NCI-H1048 (cell line): ENCODE results near the gene ATP5MC3.
"Not testable (repeated sequence)": the region's sequence is repeated elsewhere in the genome, so short reads cannot be mapped to it uniquely, and the experiment has no call there.

Experiments
- DNase-seq: peaks from one replicate; lab custom pipeline; 2025; lab: John Stamatoyannopoulos, UW

ATP5MC3 gene

GRCh38 chr2:175181104-175181876 is at the start of gene ATP5MC3:
ATP5MC3 (minus strand) TSS chr2:175181710; CDS start chr2:175181393, 317 bp downstream.
- DNase-seq: peak; percentile 89

DNA sequence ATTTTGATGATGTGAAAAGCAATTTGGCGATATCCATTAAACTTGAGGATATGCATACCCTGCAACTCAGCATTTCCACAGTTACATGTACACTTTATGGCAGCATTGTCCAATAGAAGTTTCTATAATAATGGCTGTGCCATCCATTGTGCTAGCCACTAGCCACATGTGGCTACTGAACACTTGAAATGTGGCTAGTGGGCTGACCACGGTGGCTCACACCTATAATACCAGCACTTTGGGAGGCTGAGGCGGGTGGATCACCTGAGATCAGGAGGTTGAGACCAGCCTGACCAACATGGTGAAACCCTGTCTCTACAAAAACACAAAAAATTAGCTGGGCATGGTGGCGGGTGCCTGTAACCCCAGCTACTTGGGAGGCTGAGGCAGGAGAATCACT is 47.1 kb upstream of the ATP5MC3 start:
- not testable (repeated sequence) for DNase-seq

GRCh38 chr2:175228179-175228578 is 46.7 kb upstream of the ATP5MC3 start:
- DNase-seq: no peak

GRCh38 chr2:175227393-175227792 is 45.9 kb upstream of the ATP5MC3 start:
- DNase-seq: no peak

DNA sequence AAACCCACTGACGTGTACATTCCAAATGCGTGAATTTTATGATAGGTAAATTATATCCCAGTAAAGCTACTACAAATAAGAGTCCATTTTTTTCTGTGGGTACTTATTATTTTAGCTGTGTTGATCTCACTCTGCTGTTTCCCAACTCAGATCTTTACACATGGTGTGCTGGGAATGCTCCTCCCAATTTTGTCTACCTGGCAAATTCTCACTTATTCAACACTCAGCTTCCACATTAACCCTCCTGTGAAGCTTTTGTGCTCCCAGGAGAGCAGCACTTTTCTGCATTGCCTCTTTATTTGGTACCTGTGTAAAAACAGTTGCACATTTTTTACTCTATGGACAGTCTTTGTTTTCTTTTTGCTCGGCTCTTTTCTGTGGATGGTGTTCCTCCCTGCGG is 38.6 kb upstream of the ATP5MC3 start:
- no peak for DNase-seq

DNA sequence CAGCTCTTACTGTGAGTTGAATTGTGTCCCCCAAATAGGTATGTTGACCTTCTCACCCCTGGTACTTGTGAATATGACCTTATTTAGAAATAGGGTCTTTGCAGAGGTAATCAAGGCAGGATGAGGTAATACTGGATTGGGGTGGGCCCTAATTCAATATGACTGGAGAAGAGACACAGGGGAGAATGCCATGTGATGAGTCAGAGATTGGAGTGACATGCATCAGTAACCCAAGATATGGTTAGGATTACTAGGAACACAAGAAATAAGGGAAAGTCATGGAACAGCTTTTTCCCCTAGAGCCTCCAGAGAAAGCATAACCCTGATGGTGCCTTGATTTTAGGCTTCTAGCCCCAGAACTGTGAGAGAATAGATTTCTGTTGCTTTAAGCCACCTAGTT is 37.0 kb upstream of the ATP5MC3 start:
- no peak for DNase-seq

GRCh38 chr2:175207741-175208438 is 26.4 kb upstream of the ATP5MC3 start:
- DNase-seq: no peak

- DNase-seq: no peak
These were observed 25.4 kb upstream of the ATP5MC3 start for GRCh38 chr2:175206866-175207265.

DNA sequence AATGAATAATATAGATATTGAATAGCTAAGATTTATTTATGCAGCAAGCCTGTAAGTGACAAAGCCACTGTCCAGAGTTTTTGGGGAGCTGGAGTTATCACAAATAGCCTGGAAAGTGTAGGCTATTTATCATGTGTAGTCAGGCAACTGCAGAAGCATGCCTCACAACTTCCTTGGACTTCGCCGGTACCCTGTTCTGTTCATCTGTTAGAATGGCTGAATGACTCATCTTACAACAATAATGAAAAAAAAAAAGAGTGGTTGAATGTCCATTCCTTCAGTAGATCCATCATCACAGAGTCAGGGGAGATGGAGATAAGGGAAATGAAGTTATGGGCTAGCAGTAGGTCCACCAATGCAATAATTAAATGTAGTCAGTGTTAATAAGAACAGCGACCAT is 24.0 kb upstream of the ATP5MC3 start:
- no peak for DNase-seq

- DNase-seq: peak; percentile 9
These were observed 22.3 kb upstream of the ATP5MC3 start for GRCh38 chr2:175203621-175204496.

- no peak for DNase-seq
These were observed 13.5 kb upstream of the ATP5MC3 start for GRCh38 chr2:175195012-175195411.

DNA sequence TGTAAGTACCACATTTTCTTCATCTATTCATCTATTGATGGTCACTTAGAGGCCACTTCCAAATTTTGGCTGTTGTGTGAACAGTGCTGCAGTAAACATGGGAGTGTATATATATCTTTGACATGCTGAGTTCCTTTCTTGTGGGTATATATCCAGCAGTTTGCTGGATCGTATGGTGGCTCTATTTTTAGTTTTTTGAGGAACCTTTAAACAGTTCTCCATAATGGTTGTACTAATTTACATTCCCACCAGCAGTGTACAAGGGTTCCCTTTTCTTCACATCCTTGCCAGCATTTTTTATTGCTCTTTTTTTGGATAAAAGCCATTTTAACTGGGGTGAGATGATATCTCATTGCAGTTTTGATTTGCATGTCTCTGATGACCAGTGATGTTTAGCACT is 7.3 kb upstream of the ATP5MC3 start:
- DNase-seq: peak; percentile 22

DNA sequence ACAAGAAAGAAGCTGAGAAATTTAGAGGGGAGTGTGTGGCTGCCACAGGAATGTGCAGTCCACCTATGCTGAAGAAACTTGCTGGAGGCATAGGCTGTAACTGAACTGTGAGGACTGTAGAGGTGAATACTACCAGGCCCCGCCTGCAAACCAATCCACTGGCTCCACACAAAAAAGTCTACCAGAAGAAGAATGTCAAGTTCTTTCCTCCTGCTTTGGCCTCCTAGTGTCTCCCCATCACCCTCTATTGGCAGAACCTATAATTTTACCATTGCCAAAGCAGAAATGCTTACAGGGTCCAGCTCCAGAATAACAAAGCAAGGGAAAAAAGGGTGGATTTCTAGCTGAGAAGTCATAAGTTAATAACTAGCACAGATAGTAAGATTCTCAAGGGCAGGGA is 5.9 kb upstream of the ATP5MC3 start:
- no peak for DNase-seq

DNA sequence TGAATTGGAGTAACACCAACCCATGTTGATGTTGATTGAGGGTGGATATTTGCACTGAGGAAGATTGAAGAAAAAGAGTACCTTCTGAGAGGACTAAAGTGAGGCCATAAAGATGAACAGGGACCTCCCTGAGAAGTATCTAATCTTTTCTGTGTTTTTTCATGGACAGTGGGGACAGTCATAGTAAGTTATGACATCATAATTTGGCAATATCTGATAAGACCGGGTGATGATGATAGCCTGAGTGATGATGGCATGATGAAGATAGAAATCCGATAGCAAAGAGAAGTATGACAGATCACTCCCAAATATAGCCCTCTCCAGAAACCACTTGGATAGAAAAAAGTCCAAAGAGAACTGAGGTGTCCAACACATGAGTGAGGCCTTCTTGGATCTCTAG is 2.2 kb upstream of the ATP5MC3 start:
- DNase-seq: no peak

DNA sequence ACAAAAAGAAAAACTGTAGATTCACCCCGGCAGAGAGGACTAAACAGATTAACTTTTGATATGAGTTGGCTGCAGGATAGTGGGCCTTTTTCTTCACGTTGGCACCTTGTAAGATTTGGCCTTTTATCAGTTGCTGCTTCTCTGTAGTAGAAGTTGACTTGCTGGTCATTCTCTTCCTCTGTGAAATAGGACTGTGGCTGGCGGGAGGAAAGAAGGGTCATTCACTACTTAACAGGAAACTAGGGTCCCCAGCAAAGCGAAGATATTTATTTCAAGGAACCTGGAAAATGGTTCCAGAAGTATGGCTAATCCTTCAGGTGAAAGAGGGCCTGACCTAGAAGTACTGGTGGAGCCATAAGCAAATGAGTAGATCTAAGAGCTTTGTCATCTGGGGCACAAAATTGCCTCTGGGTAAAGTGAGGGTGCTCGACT is 383 bp upstream of the ATP5MC3 start:
- no peak for DNase-seq

- no peak for DNase-seq
These were observed 808 bp downstream of the ATP5MC3 start for GRCh38 chr2:175180701-175181103.

- DNase-seq: no peak
These were observed 4.9 kb downstream of the ATP5MC3 start for GRCh38 chr2:175176624-175177023.

DNA sequence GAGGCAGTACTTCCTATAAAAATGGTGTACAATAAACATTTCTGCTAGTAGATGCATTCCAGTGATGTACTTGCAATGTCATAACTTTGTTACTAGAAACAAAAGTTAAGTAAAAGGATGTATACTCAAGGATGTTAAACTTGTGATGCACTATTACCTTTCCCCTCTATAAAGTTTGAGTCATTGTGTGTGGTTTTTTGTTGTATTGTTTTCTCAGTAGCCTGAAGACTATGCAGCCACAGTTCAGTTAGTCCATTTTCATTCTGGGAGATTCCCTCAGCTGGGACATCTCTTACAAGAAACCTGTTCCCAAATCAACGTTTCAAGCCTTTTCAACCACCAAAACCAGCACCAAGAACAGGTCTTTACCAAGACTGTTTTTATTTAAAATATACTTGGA is 5.6 kb downstream of the ATP5MC3 start:
- no peak for DNase-seq

GRCh38 chr2:175175320-175175719 is 6.2 kb downstream of the ATP5MC3 start:
- DNase-seq: no peak

DNA sequence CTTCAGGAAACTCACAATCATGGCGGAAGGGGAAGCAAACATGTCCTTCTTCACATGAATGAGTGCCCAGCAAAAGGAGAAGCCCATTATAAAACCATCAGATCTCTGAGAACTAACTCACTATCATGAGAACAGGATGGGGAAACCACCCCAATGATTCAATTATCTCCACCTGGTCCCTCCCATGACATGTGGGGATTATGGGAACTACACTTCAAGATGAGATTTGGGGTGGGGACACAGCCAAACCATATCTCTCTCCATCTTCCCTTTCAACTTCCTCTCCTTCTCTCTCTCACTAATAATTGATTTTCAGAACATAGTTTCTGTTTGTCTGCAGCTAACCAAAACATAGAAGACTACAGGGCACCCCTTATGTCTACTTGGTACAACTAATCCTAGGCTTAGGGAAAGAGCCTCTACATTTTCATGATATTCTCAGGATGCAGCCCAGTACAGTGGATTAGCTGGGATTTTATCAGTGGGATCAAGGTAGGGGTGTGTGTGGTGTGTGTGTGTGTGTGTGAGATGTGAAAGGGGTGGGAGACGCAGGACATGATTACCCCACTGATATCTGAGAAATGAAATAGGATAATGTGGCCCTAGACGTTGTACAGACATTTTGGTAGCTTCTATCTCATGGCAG is 10.7 kb downstream of the ATP5MC3 start:
- DNase-seq: no peak

DNA sequence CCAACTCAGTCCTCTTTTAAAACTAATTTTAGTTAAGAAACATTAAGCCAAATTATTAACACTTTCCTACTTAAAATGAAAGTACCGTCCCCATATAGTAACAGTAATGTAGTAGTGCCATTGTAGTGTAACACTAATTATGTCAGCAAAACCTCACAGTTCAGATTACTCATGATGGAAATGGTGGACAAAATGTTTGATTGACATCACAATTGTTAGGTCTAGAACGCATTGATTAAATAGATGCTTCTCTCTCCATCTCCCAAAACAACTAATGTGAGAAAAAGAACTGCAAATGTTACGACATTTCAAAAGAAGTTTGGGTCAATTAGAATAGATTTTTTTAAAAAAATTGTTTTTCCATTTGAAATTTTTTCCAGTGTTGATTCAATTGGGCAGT is 12.3 kb downstream of the ATP5MC3 start:
- no peak for DNase-seq

DNA sequence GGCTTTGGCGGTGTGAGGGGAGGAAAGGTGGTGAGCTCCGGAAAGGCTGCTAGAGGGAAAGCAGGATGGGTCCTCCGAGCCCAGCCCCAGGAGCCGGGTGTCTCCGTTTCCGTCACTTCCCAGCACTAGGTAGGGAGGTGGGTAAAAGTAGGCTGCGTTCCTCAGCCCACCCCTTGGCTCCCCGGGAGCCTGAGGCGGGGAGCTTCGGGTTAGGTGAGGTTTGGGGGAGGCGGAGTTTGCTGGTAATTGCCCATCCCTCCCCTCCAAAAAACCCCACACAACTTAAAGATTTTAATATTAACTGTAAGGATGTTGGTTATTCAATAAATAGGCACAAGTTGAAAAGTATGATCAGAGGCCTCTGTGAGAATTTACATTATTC is 13.0 kb downstream of the ATP5MC3 start:
- DNase-seq: no peak
